ENCODE data around the gene NUP210. TPM values are rescaled to one million over a fixed set of nuclear protein-coding genes. Genes with fewer than 3 reads are reported as not detected.

Gene NUP210
- polyA plus RNA-seq, 3 donors, result 0.67 to 4.5 (median 1.4) TPM

GRCh38 chr3:13288732-13289718 lies 131.1 kb downstream of the NUP210 start:
- WGBS, 3 donors, result 80 to 82% (median 81%) methylated on average over 10 of the region's 10 CpGs
- H3K27ac ChIP-seq (ENCODE audit: low read depth, low read length), result no peak overlapping the region

GRCh38 chr3:13287833-13288232 lies 132.3 kb downstream of the NUP210 start:
- WGBS, 3 donors, result 73 to 80% (median 77%) methylated on average over 4 of the region's 4 CpGs
- H3K27ac ChIP-seq (ENCODE audit: low read depth, low read length), result no peak overlapping the region

DNA sequence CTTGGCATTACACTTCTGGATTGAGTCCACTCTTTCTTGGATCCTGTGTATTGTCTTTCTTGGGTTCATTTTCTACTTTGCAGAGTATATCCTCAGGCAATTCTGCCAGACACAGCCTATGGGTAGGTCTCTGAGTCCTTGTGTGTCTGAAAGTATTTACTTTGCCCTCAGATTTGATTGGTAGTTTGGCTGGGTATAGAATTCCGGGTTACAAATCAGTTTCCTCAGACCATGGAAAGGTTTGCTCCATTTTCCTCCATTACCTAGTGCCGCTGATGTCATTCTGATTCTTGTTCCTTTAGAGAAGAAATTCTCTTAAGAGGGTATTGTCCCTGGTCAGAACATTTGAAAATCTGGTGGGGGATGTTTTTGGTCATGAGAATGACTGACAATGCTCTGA lies 133.2 kb downstream of the NUP210 start:
- no peak overlapping the region for H3K27ac ChIP-seq (ENCODE audit: low read depth, low read length)
- WGBS, 3 donors, result 89 to 92% (median 91%) methylated on average over 2 of the region's 2 CpGs

GRCh38 chr3:13285007-13285567 lies 135.0 kb downstream of the NUP210 start:
- no peak overlapping the region for H3K27ac ChIP-seq (ENCODE audit: low read depth, low read length)
- 89 to 93% (median 89%) methylated on average over 11 of the region's 11 CpGs for WGBS, 3 donors

- H3K27ac ChIP-seq (ENCODE audit: low read depth, low read length), result no peak overlapping the region
- 97 to 100% (median 97%) methylated on average over 1 of the region's 1 CpG for WGBS, 3 donors
Observed at GRCh38 chr3:13283877-13284264, 136.3 kb downstream of the NUP210 start.

DNA sequence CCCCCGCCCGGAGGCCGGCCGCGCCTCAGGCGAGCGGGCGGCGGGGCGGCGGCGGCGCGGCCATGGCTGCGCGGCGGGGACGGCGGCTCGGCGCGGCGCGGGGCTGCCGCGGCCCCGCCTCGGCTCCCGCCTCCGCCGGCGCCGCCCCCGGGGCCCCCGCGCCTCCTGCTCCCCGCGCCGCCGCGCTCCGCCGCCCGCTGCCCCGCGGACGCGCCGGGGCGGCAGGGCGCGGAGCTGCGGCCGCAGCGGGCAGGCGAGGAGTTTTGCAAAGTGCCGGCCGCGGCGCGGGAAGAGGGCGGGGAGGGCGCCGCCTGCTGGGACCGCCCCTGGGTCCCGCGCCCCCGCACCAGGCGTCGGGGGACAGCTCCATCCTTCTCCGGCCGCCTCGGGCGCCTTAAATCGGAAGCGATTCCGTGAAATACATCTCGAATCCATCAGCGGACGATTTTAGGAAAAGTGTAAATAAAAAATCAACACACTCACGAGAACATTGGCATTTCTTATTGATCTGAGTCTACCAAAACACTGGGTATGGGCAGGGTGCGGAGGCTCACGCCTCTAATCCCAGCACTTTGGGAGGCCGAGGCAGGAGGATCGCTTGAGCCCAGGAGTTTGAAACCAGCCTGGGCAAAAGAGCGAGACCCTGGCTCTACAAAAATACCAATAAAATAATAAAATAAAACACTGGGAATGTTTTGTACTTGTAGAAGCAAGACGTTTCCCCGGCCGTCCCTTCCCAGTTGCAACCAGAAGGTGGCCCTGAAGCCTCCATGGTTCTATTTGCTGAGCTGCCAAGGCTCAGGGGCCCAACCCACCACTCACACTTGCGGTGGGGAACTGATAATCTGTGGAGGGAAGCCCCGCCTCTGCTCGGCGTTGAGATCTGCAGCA lies 136.9 kb downstream of the NUP210 start:
- 4 to 5% (median 5%) methylated on average over 46 to 93 of the region's 93 CpGs for WGBS, 3 donors
- no peak overlapping the region for H3K27ac ChIP-seq (ENCODE audit: low read depth, low read length)

DNA sequence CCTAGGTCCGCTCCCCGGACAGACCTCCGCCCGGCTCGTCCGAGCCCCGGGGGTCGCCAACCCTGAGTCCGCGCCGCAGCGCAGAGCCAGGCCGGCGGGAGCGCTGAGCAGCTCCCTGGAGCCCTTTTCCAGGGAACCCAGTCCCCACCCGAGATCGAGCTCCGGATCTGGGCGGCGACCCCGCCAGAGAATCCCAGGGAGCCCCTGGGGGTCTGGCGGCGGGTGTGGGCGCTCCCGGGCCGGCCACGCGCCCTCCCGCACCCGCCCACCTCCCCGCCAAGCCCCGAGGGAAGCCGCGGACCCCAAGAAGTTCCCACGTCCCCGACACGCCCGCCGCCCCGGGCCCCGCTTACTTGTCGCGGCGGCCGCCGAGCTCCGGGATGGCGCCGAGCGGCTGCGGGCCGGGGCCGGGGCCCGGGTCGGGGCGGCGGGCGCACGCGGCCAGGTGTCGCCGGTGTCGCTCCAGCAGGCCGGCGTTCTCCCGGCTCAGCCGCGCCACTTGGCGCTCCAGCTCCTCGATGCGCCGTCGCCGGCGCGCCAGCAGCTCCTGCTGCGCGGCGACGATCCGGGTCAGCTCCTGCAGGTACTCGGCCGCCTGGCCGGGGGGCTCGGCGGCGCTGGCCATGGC lies 137.7 kb downstream of the NUP210 start:
- H3K27ac ChIP-seq (ENCODE audit: low read depth, low read length), result no peak overlapping the region
- 1% methylated on average over 74 to 87 of the region's 87 CpGs for WGBS, 3 donors

DNA sequence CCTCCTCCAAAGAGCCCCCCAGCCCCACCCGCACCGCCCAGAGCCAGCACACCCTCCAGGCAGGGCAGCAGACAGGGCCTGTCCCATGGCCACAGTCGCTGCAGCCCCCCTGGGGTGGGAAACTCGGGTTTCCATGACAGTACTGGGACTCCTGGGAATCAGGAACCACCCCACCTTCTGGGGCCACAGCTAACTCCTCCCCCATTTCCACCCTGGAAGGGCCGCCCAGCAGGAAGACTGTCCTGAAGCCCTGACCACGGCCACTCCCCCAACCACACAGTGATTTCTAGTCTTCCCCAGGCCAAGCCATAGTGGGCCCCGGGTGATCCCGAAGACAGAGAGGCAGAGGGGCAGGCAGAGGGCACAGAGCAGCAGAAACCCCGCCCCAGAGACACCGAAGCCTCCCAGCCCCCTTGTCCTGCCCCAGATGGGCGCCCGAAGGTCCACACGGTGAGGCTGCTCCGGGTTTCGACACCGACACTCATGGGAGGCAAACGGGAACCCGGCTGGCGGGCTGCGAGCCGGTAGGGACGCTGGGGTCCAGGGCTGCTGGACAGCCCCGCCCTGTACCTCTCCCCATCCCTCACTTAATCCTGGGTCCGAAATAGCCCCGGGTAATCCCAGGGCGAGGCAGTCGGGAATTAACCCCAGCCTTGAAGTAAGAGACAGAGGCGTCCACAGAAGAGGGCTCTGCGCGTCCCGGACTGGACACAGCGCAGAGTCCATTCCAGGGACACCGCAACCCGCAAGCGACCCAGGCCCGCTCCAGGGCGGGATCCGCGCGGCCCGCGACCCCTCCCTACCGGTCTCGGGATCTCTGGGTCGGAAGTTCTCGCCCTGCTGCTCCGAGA lies 138.4 kb downstream of the NUP210 start:
- H3K27ac ChIP-seq (ENCODE audit: low read depth, low read length), result no peak overlapping the region
- WGBS, 3 donors, result 6 to 8% (median 6%) methylated on average over 46 to 47 of the region's 47 CpGs

GRCh38 chr3:13280811-13281506 lies 139.2 kb downstream of the NUP210 start:
- no peak overlapping the region for H3K27ac ChIP-seq (ENCODE audit: low read depth, low read length)
- WGBS, 3 donors, result 49 to 68% (median 53%) methylated on average over 16 to 19 of the region's 19 CpGs

DNA sequence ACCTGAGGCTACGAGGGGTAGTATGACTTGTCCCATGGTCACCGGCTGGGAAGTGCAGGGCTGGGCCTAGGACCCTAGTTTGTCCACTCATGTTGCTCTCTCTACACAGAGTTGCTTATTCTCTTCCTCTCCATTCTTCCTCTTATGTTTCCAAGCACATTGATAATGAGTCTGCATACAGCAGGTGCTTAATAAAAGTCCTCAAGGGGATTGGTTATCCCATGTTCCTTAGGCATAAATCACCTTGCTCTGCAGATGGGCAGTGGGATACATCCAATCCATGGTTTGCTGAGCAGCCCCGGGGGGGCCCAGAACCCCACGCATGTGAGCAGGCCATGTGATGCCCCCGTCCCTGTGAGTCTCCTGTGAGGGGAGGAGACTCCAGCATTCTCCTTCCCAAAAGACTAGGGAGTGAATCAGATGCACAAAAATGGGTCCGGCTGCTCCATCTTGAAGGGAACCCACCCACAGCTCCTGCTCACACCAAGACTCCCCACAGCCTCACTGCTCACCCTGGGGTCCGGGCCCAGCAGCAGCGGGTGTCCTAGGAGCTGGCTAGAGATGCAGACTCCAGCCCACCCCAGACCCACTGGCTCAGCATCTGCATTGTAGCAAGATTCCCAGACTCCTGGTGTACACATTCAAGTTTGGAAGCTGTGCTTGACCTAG lies 139.9 kb downstream of the NUP210 start:
- no peak overlapping the region for H3K27ac ChIP-seq (ENCODE audit: low read depth, low read length)
- 91 to 98% (median 96%) methylated on average over 8 of the region's 8 CpGs for WGBS, 3 donors

GRCh38 chr3:13279532-13279910 lies 140.6 kb downstream of the NUP210 start:
- H3K27ac ChIP-seq (ENCODE audit: low read depth, low read length), result no peak overlapping the region
- whole genome bisulfite sequencing, 3 donors, result 91 to 93% (median 93%) methylated on average over 6 of the region's 6 CpGs

- 86 to 98% (median 90%) methylated on average over 9 of the region's 9 CpGs for WGBS, 3 donors
- H3K27ac ChIP-seq (ENCODE audit: low read depth, low read length), result no peak overlapping the region
Observed at GRCh38 chr3:13278783-13279531, 141.2 kb downstream of the NUP210 start.

GRCh38 chr3:13277860-13278531 lies 142.1 kb downstream of the NUP210 start:
- no peak overlapping the region for H3K27ac ChIP-seq (ENCODE audit: low read depth, low read length)
- 63 to 70% (median 68%) methylated on average over 17 of the region's 17 CpGs for WGBS, 3 donors

GRCh38 chr3:13277196-13277813 lies 142.8 kb downstream of the NUP210 start:
- H3K27ac ChIP-seq (ENCODE audit: low read depth, low read length), result no peak overlapping the region
- WGBS, 3 donors, result 49 to 64% (median 64%) methylated on average over 16 of the region's 16 CpGs
